Fibroblast of the aortic adventitia (primary cell): ENCODE results near the gene CLMP. TPM values are rescaled to one million over a fixed set of nuclear protein-coding genes. Genes with fewer than 3 reads are reported as not detected.

ENCODE experiments used
- DNase-seq: peaks from one replicate; pipeline ENCODE4 v3.0.0-alpha.2; 2010; ENCODE audit warnings: low read depth
- H3K4me3 ChIP-seq: 2 replicates; pipeline ENCODE4 v1.5.1; 2011; ENCODE audit warnings: low read depth, mild to moderate bottlenecking, control low read depth, low read length, moderate library complexity
- CTCF ChIP-seq: IDR thresholded peaks from 2 replicates; pipeline ENCODE4 v1.5.1; 2011; ENCODE audit warnings: mild to moderate bottlenecking, low read length, control low read depth, inconsistent platforms; ENCODE audit not compliant: insufficient read depth
- total RNA-seq: library from RNA; depleted of rRNA; stranded (reverse); fragments of >200 nt; gene quantifications from 2 replicates; pipeline ENCODE4 v1.2.3, GENCODE V29; 2012; ENCODE audit warnings: low replicate concordance

The CLMP gene
- total RNA-seq, 1 donor = 235 TPM

- no peak overlapping the region for H3K4me3 ChIP-seq
- TF ChIP-seq CTCF = no peak
- DNase-seq = no peak
Observed at GRCh38 chr11:123179586-123179985, 15.5 kb downstream of the CLMP start.

- TF ChIP-seq CTCF = no peak
- no peak for DNase-seq
- H3K4me3 ChIP-seq = no peak overlapping the region
Observed at GRCh38 chr11:123178186-123178585, 16.9 kb downstream of the CLMP start.

GRCh38 chr11:123176785-123177184, 18.3 kb downstream of the CLMP start:
- H3K4me3 ChIP-seq = no peak overlapping the region
- no peak for DNase-seq
- no peak for TF ChIP-seq CTCF

- H3K4me3 ChIP-seq = no peak overlapping the region
- TF ChIP-seq CTCF = no peak
- peak; percentile 99 for DNase-seq
Observed at GRCh38 chr11:123174196-123175183, 20.6 kb downstream of the CLMP start.

- no peak for DNase-seq
- no peak overlapping the region for H3K4me3 ChIP-seq
- no peak for TF ChIP-seq CTCF
Observed at GRCh38 chr11:123173856-123174186, 21.2 kb downstream of the CLMP start.

- no peak for TF ChIP-seq CTCF
- peak; percentile 98 for DNase-seq
- no peak overlapping the region for H3K4me3 ChIP-seq
Observed at GRCh38 chr11:123173040-123173855, 21.8 kb downstream of the CLMP start.
